HG03139 (cell line): ENCODE data around the gene ZP1.
"Not testable (repeated sequence)": the region's sequence is repeated elsewhere in the genome, so short reads cannot be mapped to it uniquely, and the experiment has no call there.

ENCODE experiments used
- ATAC-seq: cut with Tn5 transposase; IDR thresholded peaks from one replicate; pipeline ENCODE4 v1.9.1; 2021; ENCODE audit not compliant: unreplicated experiment

ZP1 gene

GRCh38 chr11:60906132-60906972 lies 39.0 kb downstream of the ZP1 start, which contains the start of gene PRPF19:
Gene PRPF19, minus strand, starts transcription at chr11:60906585. Its CDS starts 203 bp downstream, at chr11:60906382.
- ATAC-seq, result peak; percentile 68

- no peak for ATAC-seq
Observed at GRCh38 chr11:60908803-60909202, 41.5 kb downstream of the ZP1 start.

GRCh38 chr11:60909680-60910280 lies 42.4 kb downstream of the ZP1 start:
- ATAC-seq, result not testable (repeated sequence)

- ATAC-seq, result peak; percentile 30
Observed at GRCh38 chr11:60910281-60910687, 42.9 kb downstream of the ZP1 start.

GRCh38 chr11:60910711-60911380 lies 43.5 kb downstream of the ZP1 start:
- no peak for ATAC-seq

- ATAC-seq, result no peak
Observed at GRCh38 chr11:60912223-60912850, 45.0 kb downstream of the ZP1 start.

GRCh38 chr11:60912851-60913528 lies 45.6 kb downstream of the ZP1 start:
- no peak for ATAC-seq

GRCh38 chr11:60913793-60914632 lies 46.7 kb downstream of the ZP1 start, which contains the start of gene TMEM109:
Gene TMEM109, plus strand, starts transcription at chr11:60914158. Its CDS starts 5,536 bp downstream, at chr11:60919694.
- ATAC-seq, result peak; percentile 35

- ATAC-seq, result no peak
Observed at GRCh38 chr11:60914633-60915247, 47.4 kb downstream of the ZP1 start.

GRCh38 chr11:60915248-60915914 lies 48.0 kb downstream of the ZP1 start:
- ATAC-seq, result peak; percentile 41

- no peak for ATAC-seq
Observed at GRCh38 chr11:60916669-60917206, 49.4 kb downstream of the ZP1 start.

GRCh38 chr11:60917267-60917666 lies 49.9 kb downstream of the ZP1 start:
- ATAC-seq, result no peak

- no peak for ATAC-seq
Observed at GRCh38 chr11:60918251-60918938, 51.1 kb downstream of the ZP1 start.

- ATAC-seq, result no peak
Observed at GRCh38 chr11:60918939-60919265, 51.6 kb downstream of the ZP1 start.

GRCh38 chr11:60919320-60919719 lies 52.0 kb downstream of the ZP1 start:
- ATAC-seq, result no peak

GRCh38 chr11:60919956-60920355 lies 52.6 kb downstream of the ZP1 start:
- no peak for ATAC-seq

GRCh38 chr11:60921259-60921658 lies 53.9 kb downstream of the ZP1 start:
- ATAC-seq, result no peak

GRCh38 chr11:60921777-60922335 lies 54.5 kb downstream of the ZP1 start:
- ATAC-seq, result no peak
